GM19468 (cell line): ENCODE data around the gene RPS27A.
"Not testable (repeated sequence)": the region's sequence is repeated elsewhere in the genome, so short reads cannot be mapped to it uniquely, and the experiment has no call there.

Experiments used
- ATAC-seq: cut with Tn5 transposase; IDR thresholded peaks from one replicate; pipeline ENCODE4 v1.9.1; 2021; ENCODE audit warnings: mild to moderate bottlenecking, moderate library complexity, moderate number of reproducible peaks; ENCODE audit not compliant: unreplicated experiment; ENCODE audit errors: extremely low read depth

Gene RPS27A

GRCh38 chr2:55235724-55236538 lies 3.4 kb downstream of the RPS27A start:
- no peak for ATAC-seq

GRCh38 chr2:55236992-55237543 lies 4.6 kb downstream of the RPS27A start:
- no peak for ATAC-seq

- no peak for ATAC-seq
Measured at GRCh38 chr2:55239656-55240222, 7.3 kb downstream of the RPS27A start.

- ATAC-seq, result not testable (repeated sequence)
Measured at GRCh38 chr2:55241582-55241981, 9.1 kb downstream of the RPS27A start.

- ATAC-seq, result no peak
Measured at GRCh38 chr2:55242617-55243016, 10.1 kb downstream of the RPS27A start.

GRCh38 chr2:55245411-55245810 lies 12.9 kb downstream of the RPS27A start:
- no peak for ATAC-seq

- no peak for ATAC-seq
Measured at GRCh38 chr2:55247025-55247424, 14.5 kb downstream of the RPS27A start.

- no peak for ATAC-seq
Measured at GRCh38 chr2:55252832-55253231, 20.3 kb downstream of the RPS27A start.

GRCh38 chr2:55259586-55259985 lies 27.1 kb downstream of the RPS27A start:
- not testable (repeated sequence) for ATAC-seq

- ATAC-seq, result no peak
Measured at GRCh38 chr2:55268288-55268906, 35.9 kb downstream of the RPS27A start.

- peak; percentile 86 for ATAC-seq
Measured at GRCh38 chr2:55268907-55269644, 36.6 kb downstream of the RPS27A start, which contains the start of gene MTIF2. MTIF2 (minus strand) TSS chr2:55269231; CDS start chr2:55263858, 5,373 bp downstream.

GRCh38 chr2:55269645-55269990 lies 37.1 kb downstream of the RPS27A start:
- no peak for ATAC-seq

GRCh38 chr2:55274346-55274745 lies 41.9 kb downstream of the RPS27A start:
- ATAC-seq, result not testable (repeated sequence)

GRCh38 chr2:55277310-55277709 lies 44.8 kb downstream of the RPS27A start:
- ATAC-seq, result no peak

- ATAC-seq, result not testable (repeated sequence)
Measured at GRCh38 chr2:55279214-55279835, 46.8 kb downstream of the RPS27A start.

- ATAC-seq, result not testable (repeated sequence)
Measured at GRCh38 chr2:55279859-55280424, 47.5 kb downstream of the RPS27A start.

- not testable (repeated sequence) for ATAC-seq
Measured at GRCh38 chr2:55280851-55281546, 48.5 kb downstream of the RPS27A start.

- peak; percentile 96 for ATAC-seq
Measured at GRCh38 chr2:55282110-55282917, 49.8 kb downstream of the RPS27A start.
